HepG2 (cell line): ENCODE data around the gene TRIM9. TPM values are rescaled to one million over a fixed set of nuclear protein-coding genes. Genes with fewer than 3 reads are reported as not detected.

Source experiments
- ATAC-seq: fragments of 200-7000 bp; cut with Tn5 transposase; 3 replicates; pipeline ENCODE4 v1.9.1; 2020; ENCODE audit warnings: mild to moderate bottlenecking, moderate library complexity
- BruUV-seq: library from RNA; stranded (reverse); fragments of 400-500 nt; replicated peaks from 2 replicates; lab custom pipeline; 2021; lab: Mats Ljungman, UMichigan
- CTCF ChIA-PET: fragments of 300-600 bp; formaldehyde crosslinking; extraction: SDS; loops from one replicate; lab custom pipeline; 2021; ENCODE audit warnings: low total read pairs, inconsistent platforms, low intra/inter-chr PET ratio; lab: Yijun Ruan, JAX
- POLR2A ChIA-PET: fragments of 350-600 bp; sonication (Branson Sonifier 250); formaldehyde crosslinking; loops from one replicate; lab custom pipeline; 2020; ENCODE audit warnings: antibody characterized with exemption, inconsistent platforms; lab: Yijun Ruan, JAX
- DNase-seq: peaks from one replicate; pipeline ENCODE4 v3.0.0-alpha.2; 2015; ENCODE audit warnings: low spot score
- FAIRE-seq: peaks from 3 replicates; lab custom pipeline; 2011; peaks lifted over from hg19 to GRCh38; lab: Jason Lieb, UNC
- H2AFZ ChIP-seq: one replicate; pipeline ENCODE4 v1.6.1; 2011; ENCODE audit warnings: low read length, inconsistent platforms
- H3K27ac ChIP-seq: fragments of 300-600 bp; 3 replicates; pipeline ENCODE4 v1.8.0; 2011; ENCODE audit warnings: mixed run types, mild to moderate bottlenecking, mixed read lengths, low read length, inconsistent platforms; ENCODE audit not compliant: insufficient read depth; ENCODE audit errors: extremely low read length
- H3K27me3 ChIP-seq, 2 experiments: fragments of 200-600 bp in 1 of 2; 2 replicates in 1 of 2; 3 replicates in 1 of 2; pipeline versions ENCODE4 v1.6.0 to v1.8.0; 2011; ENCODE audit warnings: low read length in 2 of 2, mild to moderate bottlenecking in 2 of 2, moderate library complexity in 2 of 2, inconsistent platforms in 1 of 2; ENCODE audit not compliant: insufficient read depth in 2 of 2, control insufficient read depth in 1 of 2
- H3K36me3 ChIP-seq, 2 experiments: fragments of 200-600 bp in 1 of 2; replicated peaks in 1 of 2; 2 replicates in 1 of 2; 3 replicates in 1 of 2; pipeline versions ENCODE4 v1.5.1 to v1.8.0; 2011; ENCODE audit warnings: low read length in 2 of 2, inconsistent platforms in 1 of 2; ENCODE audit not compliant: insufficient read depth in 2 of 2, control insufficient read depth in 1 of 2
- H3K4me1 ChIP-seq: 2 replicates; pipeline ENCODE4 v1.5.1; 2012; ENCODE audit warnings: low read length, inconsistent platforms; ENCODE audit not compliant: insufficient read depth
- H3K4me2 ChIP-seq: 2 replicates; pipeline ENCODE4 v1.6.0; 2011; ENCODE audit warnings: low read depth, low read length, inconsistent platforms
- H3K4me3 ChIP-seq, 3 experiments: fragments of 200-600 bp in 1 of 3; sonication (generic), shearing (Covaris generic) in 1 of 3; replicated peaks in 1 of 3; 2 replicates each; pipeline ENCODE4 v1.5.1; 2011 to 2016; ENCODE audit warnings: low read length in 3 of 3, inconsistent platforms in 2 of 3, low read depth in 2 of 3, mild to moderate bottlenecking in 2 of 3, control low read depth in 1 of 3, mixed read lengths in 1 of 3; ENCODE audit not compliant: insufficient read depth in 1 of 3
- H3K79me2 ChIP-seq: one replicate; pipeline ENCODE4 v1.6.1; 2011; ENCODE audit warnings: low read length, inconsistent platforms; ENCODE audit not compliant: insufficient read depth
- H3K9ac ChIP-seq: 2 replicates; pipeline ENCODE4 v1.6.0; 2011; ENCODE audit warnings: mild to moderate bottlenecking, low read depth, low read length, inconsistent platforms; ENCODE audit not compliant: insufficient read depth
- H3K9me3 ChIP-seq: 2 replicates; pipeline ENCODE4 v1.5.1; 2012; ENCODE audit warnings: mild to moderate bottlenecking, low read length
- H4K20me1 ChIP-seq: 2 replicates; pipeline ENCODE4 v1.6.0; 2011; ENCODE audit warnings: inconsistent platforms, mild to moderate bottlenecking, low read length, moderate library complexity; ENCODE audit not compliant: insufficient read depth
- BCL6 ChIP-seq: IDR thresholded peaks from 2 replicates; pipeline ENCODE4 v1.6.1; 2016; ENCODE audit warnings: missing genetic modification reagents, missing compliant biosample characterization
- E2F5 ChIP-seq: sonication (generic); formaldehyde crosslinking; conservative IDR thresholded peaks from 2 replicates; pipeline ENCODE4 v1.4.0; 2020; ENCODE audit warnings: missing genetic modification reagents
- GATAD2A ChIP-seq: IDR thresholded peaks from 2 replicates; pipeline ENCODE4 v1.6.1; 2016
- SPEN ChIP-seq: sonication (generic); formaldehyde crosslinking; IDR thresholded peaks from 2 replicates; pipeline ENCODE4 v1.5.1; 2020; ENCODE audit warnings: low read depth, mild to moderate bottlenecking, missing genetic modification reagents
- ZMYM3 ChIP-seq: sonication (generic); formaldehyde crosslinking; IDR thresholded peaks from 2 replicates; pipeline ENCODE4 v1.5.1; 2020; ENCODE audit warnings: mild to moderate bottlenecking, missing genetic modification reagents
- ZNF564 ChIP-seq: sonication (generic); formaldehyde crosslinking; IDR thresholded peaks from 2 replicates; pipeline ENCODE4 v1.8.1; 2023; ENCODE audit warnings: mild to moderate bottlenecking, missing genetic modification reagents
- ZNF780A ChIP-seq: sonication (generic); formaldehyde crosslinking; IDR thresholded peaks from 2 replicates; pipeline ENCODE4 v1.8.0; 2022; ENCODE audit warnings: mild to moderate bottlenecking, missing genetic modification reagents, moderate library complexity
- ZSCAN12 ChIP-seq: sonication (generic); formaldehyde crosslinking; IDR thresholded peaks from 2 replicates; pipeline ENCODE4 v1.9.0; 2021; ENCODE audit warnings: mild to moderate bottlenecking, missing genetic modification reagents
- ZSCAN20 ChIP-seq: sonication (generic); formaldehyde crosslinking; IDR thresholded peaks from 2 replicates; pipeline ENCODE4 v1.4.0; 2020; ENCODE audit warnings: missing genetic modification reagents, mild to moderate bottlenecking, borderline replicate concordance
- WGBS: methylation state at CpG from one replicate; pipeline ENCODE4 v1.1.6; 2017; ENCODE audit warnings: low lambda C conversion rate; 5-methylcytosine and 5-hydroxymethylcytosine counted together
- in situ Hi-C: cut with HindIII; loops from 2 replicates; pipeline ENCODE4 v1.10.0; 2017; ENCODE audit warnings: low pct_unique_long_range_greater_than_20kb; ENCODE audit not compliant: extremely low pct_ligation_motif_present
- intact Hi-C: fragments of 100-400 bp; cut with micrococcal nuclease; formaldehyde crosslinking; loops from one replicate; pipeline ENCODE4 v1.10.0; 2022; ENCODE audit not compliant: unreplicated experiment
- polyA plus RNA-seq, 8 experiments: library from polyadenylated mRNA; depleted of rRNA in 3 of 8; stranded (reverse) in 7 of 8; unstranded in 1 of 8; fragments of >200 nt; fragmentation: Illumina TruSeq in 4 of 8; extraction: Trizol in 4 of 8; gene quantifications; 2 replicates each; pipeline versions ENCODE4 v1.2.1 to v1.2.3, GENCODE V29; 2011 to 2016; ENCODE audit warnings: low read depth in 4 of 8, missing spikeins in 1 of 8, mixed read lengths in 1 of 8; ENCODE audit not compliant: insufficient read depth in 1 of 8
- total RNA-seq, 5 experiments: library from RNA; depleted of rRNA; stranded (reverse); fragments of >200 nt; fragmentation: Illumina TruSeq; extraction: Trizol; gene quantifications; 2 replicates each; pipeline ENCODE4 v1.2.3, GENCODE V29; 2016; ENCODE audit warnings: low read depth in 1 of 5
- TF ChIP-seq, protein P1 (sequence below): sonication (generic); formaldehyde crosslinking; IDR thresholded peaks from 2 replicates; pipeline ENCODE4 v1.4.0; 2020; ENCODE audit warnings: missing genetic modification reagents, borderline replicate concordance

Gene TRIM9
- total and polyA plus RNA-seq, 2 of the 13 experiments (the other 11 are each of a cell fraction or from before 2014, with no cell fraction given) = 0.04 to 0.07 TPM

DNA sequence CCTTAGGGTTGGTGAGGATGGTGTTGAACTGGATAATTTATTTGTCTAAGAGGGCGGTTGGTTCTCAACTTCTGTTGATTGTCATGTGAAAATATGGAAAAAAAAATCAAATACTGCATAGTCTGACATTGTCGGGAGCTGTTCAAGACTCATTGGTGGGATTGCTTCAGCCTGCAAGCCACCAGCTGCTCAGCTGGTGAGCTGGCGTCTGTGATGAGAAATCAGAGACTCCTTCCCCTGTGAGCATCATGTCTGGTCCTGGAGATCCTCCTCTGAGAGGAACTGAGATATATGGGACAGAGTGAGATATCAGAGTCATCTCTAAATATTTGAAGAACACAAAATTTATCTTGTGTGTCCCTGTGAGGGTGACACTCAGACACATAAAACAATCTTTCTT is 49.9 kb downstream of the TRIM9 start:
- Histone ChIP-seq H4K20me1 (no peaks in the 10 kb centered on the region), H3K27me3 (peaks cover 2 to 12% of the 10 kb centered on the region in 2 experiments; a peak in 1 of 5 replicates), H3K36me3 (no peaks in the 10 kb centered on the region), H3K4me3 (no peak overlapping the region), H2AFZ (no peak overlapping the region), H3K9ac (no peak overlapping the region), H3K9me3 (no peaks in the 10 kb centered on the region), H3K4me1 (no peaks in the 10 kb centered on the region), H3K27ac (no peak overlapping the region), H3K79me2 (no peaks in the 10 kb centered on the region), H3K4me2 (no peak overlapping the region)
- ATAC-seq (no peak), FAIRE-seq (no peak), DNase-seq (no peak)
- ChIA-PET CTCF (no interaction called here), POLR2A (no interaction called here)
- in situ Hi-C loops = no loop called here
- intact Hi-C loops = no loop called here
- 4% methylated on average over 3 of the region's 3 CpGs for WGBS
- no TSS peak for BruUV-seq
- TF ChIP-seq BCL6 (CRISPR knock-in tag) = no peak
- no peak for TF ChIP-seq GATAD2A (CRISPR knock-in tag)
- TF ChIP-seq, protein P1, sequence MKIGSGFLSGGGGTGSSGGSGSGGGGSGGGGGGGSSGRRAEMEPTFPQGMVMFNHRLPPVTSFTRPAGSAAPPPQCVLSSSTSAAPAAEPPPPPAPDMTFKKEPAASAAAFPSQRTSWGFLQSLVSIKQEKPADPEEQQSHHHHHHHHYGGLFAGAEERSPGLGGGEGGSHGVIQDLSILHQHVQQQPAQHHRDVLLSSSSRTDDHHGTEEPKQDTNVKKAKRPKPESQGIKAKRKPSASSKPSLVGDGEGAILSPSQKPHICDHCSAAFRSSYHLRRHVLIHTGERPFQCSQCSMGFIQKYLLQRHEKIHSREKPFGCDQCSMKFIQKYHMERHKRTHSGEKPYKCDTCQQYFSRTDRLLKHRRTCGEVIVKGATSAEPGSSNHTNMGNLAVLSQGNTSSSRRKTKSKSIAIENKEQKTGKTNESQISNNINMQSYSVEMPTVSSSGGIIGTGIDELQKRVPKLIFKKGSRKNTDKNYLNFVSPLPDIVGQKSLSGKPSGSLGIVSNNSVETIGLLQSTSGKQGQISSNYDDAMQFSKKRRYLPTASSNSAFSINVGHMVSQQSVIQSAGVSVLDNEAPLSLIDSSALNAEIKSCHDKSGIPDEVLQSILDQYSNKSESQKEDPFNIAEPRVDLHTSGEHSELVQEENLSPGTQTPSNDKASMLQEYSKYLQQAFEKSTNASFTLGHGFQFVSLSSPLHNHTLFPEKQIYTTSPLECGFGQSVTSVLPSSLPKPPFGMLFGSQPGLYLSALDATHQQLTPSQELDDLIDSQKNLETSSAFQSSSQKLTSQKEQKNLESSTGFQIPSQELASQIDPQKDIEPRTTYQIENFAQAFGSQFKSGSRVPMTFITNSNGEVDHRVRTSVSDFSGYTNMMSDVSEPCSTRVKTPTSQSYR (CRISPR knock-in tag) = no peak
- TF ChIP-seq ZMYM3 (CRISPR knock-in tag) = no peak
- no peak for TF ChIP-seq E2F5 (CRISPR knock-in tag)
- no peak for TF ChIP-seq ZSCAN20 (CRISPR knock-in tag)
- TF ChIP-seq ZSCAN12 (CRISPR knock-in tag) = no peak
- no peak for TF ChIP-seq ZNF564 (CRISPR knock-in tag)
- no peak for TF ChIP-seq SPEN (CRISPR knock-in tag)
- no peak for TF ChIP-seq ZNF780A (CRISPR knock-in tag)
